ENCODE results near the gene ERCC3.

- TF ChIP-seq CTCF (IDR thresholded peaks at IDR 0.05): no peak
- no peak for TF ChIP-seq POLR2A (IDR thresholded peaks at IDR 0.05)
Observed at GRCh38 chr2:127293386-127293747, 577 bp downstream of the ERCC3 start.
